Hepatocyte (in vitro differentiated cells): ENCODE data around the gene PTAR1.

Experiments
- EZH2 ChIP-seq: fragments of 200-600 bp; sonication (generic); IDR thresholded peaks from 2 replicates; pipeline ENCODE4 v1.6.1; 2016; ENCODE audit warnings: antibody characterized with exemption, mild to moderate bottlenecking, borderline replicate concordance
- EZH2phosphoT487 ChIP-seq: fragments of 200-600 bp; sonication (generic); IDR thresholded peaks from one replicate; pipeline ENCODE4 v1.6.1; 2018; ENCODE audit warnings: antibody characterized with exemption, mild to moderate bottlenecking, low read depth, moderate library complexity; ENCODE audit not compliant: unreplicated experiment, severe bottlenecking
- TF ChIP-seq, protein P1 (sequence below): fragments of 200-600 bp; sonication (generic); IDR thresholded peaks from 2 replicates; pipeline ENCODE4 v1.5.1; 2016; ENCODE audit warnings: antibody characterized with exemption, mild to moderate bottlenecking; ENCODE audit not compliant: poor library complexity

DNA sequence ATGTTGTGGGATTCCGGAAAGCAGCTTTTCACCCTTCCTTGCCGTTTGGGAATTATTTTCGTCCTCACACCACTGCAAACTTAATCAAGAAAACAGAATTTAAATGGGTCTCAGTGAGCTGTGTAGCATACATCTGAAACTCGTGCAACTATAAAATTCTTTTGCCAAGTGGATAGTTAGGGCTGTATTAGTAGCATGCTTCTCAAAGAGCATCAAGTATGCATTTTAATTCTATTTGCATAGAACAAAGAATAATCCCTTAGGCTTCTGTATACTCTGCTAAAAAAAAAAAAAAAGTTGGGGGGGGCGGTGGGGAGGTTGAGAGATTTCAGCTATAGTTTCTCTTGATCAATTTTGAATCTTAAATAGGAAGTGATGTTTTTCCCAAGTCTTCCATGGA, 75.9 kb downstream of the PTAR1 start:
- TF ChIP-seq, protein P1, sequence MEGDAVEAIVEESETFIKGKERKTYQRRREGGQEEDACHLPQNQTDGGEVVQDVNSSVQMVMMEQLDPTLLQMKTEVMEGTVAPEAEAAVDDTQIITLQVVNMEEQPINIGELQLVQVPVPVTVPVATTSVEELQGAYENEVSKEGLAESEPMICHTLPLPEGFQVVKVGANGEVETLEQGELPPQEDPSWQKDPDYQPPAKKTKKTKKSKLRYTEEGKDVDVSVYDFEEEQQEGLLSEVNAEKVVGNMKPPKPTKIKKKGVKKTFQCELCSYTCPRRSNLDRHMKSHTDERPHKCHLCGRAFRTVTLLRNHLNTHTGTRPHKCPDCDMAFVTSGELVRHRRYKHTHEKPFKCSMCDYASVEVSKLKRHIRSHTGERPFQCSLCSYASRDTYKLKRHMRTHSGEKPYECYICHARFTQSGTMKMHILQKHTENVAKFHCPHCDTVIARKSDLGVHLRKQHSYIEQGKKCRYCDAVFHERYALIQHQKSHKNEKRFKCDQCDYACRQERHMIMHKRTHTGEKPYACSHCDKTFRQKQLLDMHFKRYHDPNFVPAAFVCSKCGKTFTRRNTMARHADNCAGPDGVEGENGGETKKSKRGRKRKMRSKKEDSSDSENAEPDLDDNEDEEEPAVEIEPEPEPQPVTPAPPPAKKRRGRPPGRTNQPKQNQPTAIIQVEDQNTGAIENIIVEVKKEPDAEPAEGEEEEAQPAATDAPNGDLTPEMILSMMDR: no peak
- no peak for TF ChIP-seq EZH2
- TF ChIP-seq EZH2phosphoT487: no peak
